OCI-LY1 (cell line): ENCODE data around the gene STAC2.

Experiments
- CTCF ChIP-seq: fragments of 200-600 bp; sonication (generic), shearing (Covaris generic); IDR thresholded peaks from 2 replicates; pipeline ENCODE4 v1.5.1; 2017; ENCODE audit warnings: mild to moderate bottlenecking, antibody characterized with exemption, low read length, moderate library complexity, mixed read lengths
- EZH2 ChIP-seq: fragments of 200-600 bp; sonication (generic), shearing (Covaris generic); IDR thresholded peaks from 2 replicates; pipeline ENCODE4 v1.8.0; 2017; ENCODE audit warnings: borderline replicate concordance, mixed run types, mild to moderate bottlenecking, antibody characterized with exemption, low read length, moderate library complexity, mixed read lengths

GRCh38 chr17:39223907-39224777, 1.6 kb downstream of the STAC2 start:
- TF ChIP-seq CTCF (no peak), EZH2 (no peak)
